Right cardiac atrium (tissue), 5 donors: ENCODE measurements around the gene RGS1. TPM values are rescaled to one million over a fixed set of nuclear protein-coding genes. Genes with fewer than 3 reads are reported as not detected.

Experiments
- ATAC-seq, 2 donors: fragments of 200-7000 bp; cut with Tn5 transposase; one replicate each; pipeline versions ENCODE4 v1.8.0 to v1.9.1; 2020; ENCODE audit warnings: moderate library complexity in 2 of 2, mild to moderate bottlenecking in 1 of 2
- DNase-seq, 3 donors: peaks; one replicate each; pipeline ENCODE4 v3.0.0-alpha.2; 2020
- H3K27ac ChIP-seq: one replicate; pipeline ENCODE4 v1.5.1; 2013; ENCODE audit warnings: mild to moderate bottlenecking, low read length, control low read depth, moderate library complexity
- H3K27me3 ChIP-seq: one replicate; pipeline ENCODE4 v1.6.1; 2013; ENCODE audit not compliant: control insufficient read depth, insufficient read depth
- H3K4me1 ChIP-seq: one replicate; pipeline ENCODE4 v1.6.1; 2013; ENCODE audit warnings: low read length; ENCODE audit not compliant: control insufficient read depth, insufficient read depth
- H3K4me3 ChIP-seq: one replicate; pipeline ENCODE4 v1.5.1; 2013; ENCODE audit warnings: low read length, control low read depth
- H3K9me3 ChIP-seq: one replicate; pipeline ENCODE4 v1.6.1; 2013; ENCODE audit warnings: low read length; ENCODE audit not compliant: control insufficient read depth
- WGBS: extraction: QIAGEN DNeasy Blood & Tissue Kit; methylation state at CpG from one replicate; pipeline ENCODE4 v1.1.7; 2013; 5-methylcytosine and 5-hydroxymethylcytosine counted together
- intact Hi-C, 4 donors: fragments of 100-400 bp; cut with DNase I; formaldehyde crosslinking; loops; one replicate each; pipeline versions ENCODE4 v1.11.0 to v1.14.0; 2022 to 2023
- polyA plus RNA-seq: library from polyadenylated mRNA; stranded (reverse); fragments of 200-250 nt; gene quantifications from one replicate; pipeline ENCODE4 v1.2.3, GENCODE V29; 2013
- total RNA-seq, 4 donors: library from RNA; stranded (reverse); fragmentation: NEBNext Ultra II Directional; extraction: Animal tissue kit (Norgen Biotek cat#: 25700); gene quantifications; one replicate each; pipeline ENCODE4 v1.2.1, GENCODE V29; 2021
- donor health status: healthy with polysubstance abuse.
- donor health status: DM: no; HTN: yes; CAD: no.
- donor health status: DM: no; HTN: no; CAD: no.
- donor health status: DM: no; HTN: yes; CAD: no; lungs with severe emphysema.
- donor health status: DM: yes; HTN: yes; CAD: no.

Gene RGS1
- total and polyA plus RNA-seq, 5 donors: 0.37 to 9.2 (median 2.6) TPM

- WGBS: 77% methylated on average over 5 of the region's 5 CpGs
- intact Hi-C loops: loop anchor here in 1 of 4 donors (5.0 kb wide), 1 partner anchor 384 kb away; no protein-coding TSS in a partner anchor
Measured at GRCh38 chr1:192627901-192628300, 52.3 kb downstream of the RGS1 start.

GRCh38 chr1:192628396-192629057 lies 53.0 kb downstream of the RGS1 start:
- ATAC-seq: peak; percentile 67 to 71
- intact Hi-C loops: loop anchor here in 1 of 4 donors (5.0 kb wide), 1 partner anchor 384 kb away; no protein-coding TSS in a partner anchor
- Histone ChIP-seq H3K4me1 (no peaks in the 10 kb centered on the region), H3K9me3 (no peaks in the 10 kb centered on the region), H3K4me3 (no peak overlapping the region), H3K27me3 (no peaks in the 10 kb centered on the region), H3K27ac (peak overlapping the region; percentile 70)
- DNase-seq: no peak
- 50% methylated on average over 1 of the region's 1 CpG for WGBS

More at GRCh38 chr1:192627901-192628300, 52.3 kb downstream of the RGS1 start:
- Histone ChIP-seq H3K27me3 (no peaks in the 10 kb centered on the region), H3K4me1 (no peaks in the 10 kb centered on the region), H3K4me3 (no peak overlapping the region), H3K27ac (no peak overlapping the region), H3K9me3 (no peaks in the 10 kb centered on the region)
- no peak for ATAC-seq
- no peak for DNase-seq

- Histone ChIP-seq H3K27me3 (no peaks in the 10 kb centered on the region), H3K4me1 (no peaks in the 10 kb centered on the region), H3K27ac (peak overlapping the region; percentile 39), H3K4me3 (no peak overlapping the region), H3K9me3 (no peaks in the 10 kb centered on the region)
- intact Hi-C loops: loop anchor here in 2 of 4 donors (5.0 to 10.0 kb wide), 2 partner anchors 165 to 383 kb away; no protein-coding TSS in a partner anchor
- DNase-seq: no peak
- ATAC-seq: peak; percentile 55 to 67
- 63% methylated on average over 3 of the region's 3 CpGs for WGBS
Measured at GRCh38 chr1:192629612-192630011, 54.0 kb downstream of the RGS1 start.

Other genes with a start within 250 kb of the RGS1 start
- under 1 TPM in 2 of 4 donors, not detected in 2; 0.14 to 0.26 TPM for gene RGS13, start 60.4 kb downstream of the RGS1 start, total RNA-seq
- gene RGS13, start 60.4 kb downstream of the RGS1 start, polyA plus RNA-seq: 0.14 TPM
- 100 to 1,000 TPM in 1 of 4 donors, 10 to 100 TPM in 3; 24.0 to 106 (median 38.0) TPM for gene RGS2, start 233.3 kb downstream of the RGS1 start, total RNA-seq
- gene RGS2, start 233.3 kb downstream of the RGS1 start, polyA plus RNA-seq: 56.4 TPM